ENCODE results near the gene ALDH9A1. TPM values are rescaled to one million over a fixed set of nuclear protein-coding genes. Genes with fewer than 3 reads are reported as not detected.
A peak's percentile ranks its signal among the peaks of the same experiment; 100 is the strongest.
"Not testable (repeated sequence)": the region's sequence is repeated elsewhere in the genome, so short reads cannot be mapped to it uniquely, and the experiment has no call there.

ALDH9A1 gene
- polyA plus RNA-seq: 100 to 1,000 TPM in 1 of 3 donors, 10 to 100 TPM in 2; 33.3 to 122 (median 63.1) TPM

DNA sequence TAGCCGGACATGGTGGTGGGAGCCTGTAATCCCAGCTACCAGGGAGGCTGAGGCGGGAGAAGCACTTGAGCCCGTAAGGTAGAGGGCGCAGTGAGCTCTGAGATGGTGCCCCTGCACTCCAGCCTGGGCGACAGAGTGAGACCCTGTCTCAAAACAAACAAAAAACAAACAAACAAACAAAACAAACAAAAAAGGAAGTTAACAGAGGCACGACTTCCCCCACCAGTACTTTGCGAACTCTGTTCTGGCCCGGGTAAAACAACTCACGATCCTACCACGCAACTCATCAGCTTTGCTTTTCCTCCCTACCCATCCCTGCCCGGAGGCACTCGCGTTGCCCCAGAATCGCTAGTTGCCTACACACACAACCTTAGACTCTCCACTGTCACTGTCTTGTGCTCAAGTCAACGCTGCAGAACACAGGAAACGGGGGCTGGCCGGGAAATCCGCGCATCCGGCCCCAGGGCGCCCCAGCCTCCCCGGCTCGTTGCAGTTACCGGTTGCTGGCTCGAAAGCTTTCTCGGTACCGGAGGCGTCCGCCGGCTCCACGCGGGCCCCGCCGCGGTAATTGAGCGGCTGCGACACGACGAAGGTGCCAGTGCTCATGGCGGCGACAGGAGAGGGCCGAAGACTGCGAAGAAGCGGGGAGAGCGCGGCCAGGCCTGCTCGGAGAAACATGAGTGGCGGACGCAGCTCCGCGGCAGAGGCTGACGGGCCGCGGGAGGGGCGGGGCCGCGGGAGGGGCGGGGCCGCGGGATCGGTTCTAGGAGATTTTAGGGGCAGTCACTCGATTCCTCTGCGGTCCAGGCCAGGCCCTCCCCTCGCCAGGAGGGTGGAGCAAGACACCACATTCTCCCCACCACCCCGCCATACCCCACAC is at the start of gene ALDH9A1:
ALDH9A1 (minus strand) TSS at position 682 of the 880 bp plus-strand sequence; CDS start at position 678, 4 bp downstream.
- 0 to 1% (median 1%) methylated on average over 63 to 65 of the region's 65 CpGs for WGBS, 3 donors
- peak within 1 kb of the TSS; percentile 75 for H3K27ac ChIP-seq (ENCODE audit: low read depth, low read length)

DNA sequence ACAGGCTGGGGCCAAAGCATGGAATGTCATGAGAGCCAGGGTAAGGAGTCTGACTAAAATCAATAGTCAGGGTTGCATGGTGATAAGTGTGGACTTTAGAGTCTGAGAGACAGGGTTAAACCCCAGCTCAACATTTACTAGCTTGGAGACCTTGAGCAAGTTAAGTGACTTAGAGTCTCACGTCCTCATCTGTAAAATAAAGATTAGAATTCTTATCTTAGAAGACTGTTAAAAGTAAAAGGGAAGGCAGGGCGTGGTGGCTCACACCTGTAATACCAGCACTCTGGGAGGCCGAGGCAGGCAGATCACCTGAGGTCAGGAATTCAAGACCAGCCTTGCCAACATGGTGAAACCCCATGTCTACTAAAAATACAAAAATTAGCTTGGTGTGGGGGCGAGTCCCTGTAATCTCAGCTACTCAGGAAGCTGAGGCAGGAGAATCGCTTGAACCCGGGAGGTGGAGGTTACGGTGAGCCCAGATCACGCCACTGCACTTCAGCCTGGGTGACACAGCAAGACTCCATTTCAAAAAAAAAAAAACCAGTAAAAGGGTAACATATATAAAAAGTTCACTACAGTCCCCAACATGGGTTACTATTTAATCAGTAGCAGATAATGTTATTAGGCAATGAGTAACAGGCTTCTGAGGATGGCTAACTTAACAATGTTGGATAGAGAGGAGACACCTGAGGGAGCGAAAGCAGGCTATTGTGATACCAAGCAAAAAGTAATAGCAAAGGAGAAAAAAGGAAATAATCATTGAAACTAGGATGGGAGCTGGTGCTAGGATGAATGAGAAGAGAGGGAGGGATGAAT is 49.5 kb upstream of the ALDH9A1 start:
- 80 to 94% (median 93%) methylated on average over 9 of the region's 9 CpGs for WGBS, 3 donors
- H3K27ac ChIP-seq (ENCODE audit: low read depth, low read length): no peak overlapping the region

DNA sequence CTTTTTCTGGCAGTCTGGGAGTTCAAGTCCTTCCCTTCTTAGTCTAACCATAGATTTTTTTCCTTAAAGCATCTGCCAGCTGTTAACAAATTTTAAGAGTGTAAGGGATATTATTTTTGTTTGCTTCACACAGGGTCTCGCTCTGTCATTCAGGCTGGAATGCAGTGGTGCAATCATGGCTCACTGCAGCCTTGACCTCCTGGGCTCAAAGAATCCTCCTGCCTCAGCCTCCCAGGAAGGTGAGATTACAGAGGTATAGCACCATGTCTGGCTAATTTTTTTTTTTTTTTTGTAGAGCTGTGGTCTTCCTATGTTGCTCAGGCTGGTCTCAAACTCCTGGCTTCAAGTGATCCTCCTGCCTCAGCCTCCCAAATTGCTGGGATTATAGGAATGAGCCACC is 46.6 kb upstream of the ALDH9A1 start:
- WGBS, 3 donors: 97 to 100% (median 98%) methylated on average over 1 of the region's 1 CpG
- not testable (repeated sequence) for H3K27ac ChIP-seq (ENCODE audit: low read depth, low read length)

DNA sequence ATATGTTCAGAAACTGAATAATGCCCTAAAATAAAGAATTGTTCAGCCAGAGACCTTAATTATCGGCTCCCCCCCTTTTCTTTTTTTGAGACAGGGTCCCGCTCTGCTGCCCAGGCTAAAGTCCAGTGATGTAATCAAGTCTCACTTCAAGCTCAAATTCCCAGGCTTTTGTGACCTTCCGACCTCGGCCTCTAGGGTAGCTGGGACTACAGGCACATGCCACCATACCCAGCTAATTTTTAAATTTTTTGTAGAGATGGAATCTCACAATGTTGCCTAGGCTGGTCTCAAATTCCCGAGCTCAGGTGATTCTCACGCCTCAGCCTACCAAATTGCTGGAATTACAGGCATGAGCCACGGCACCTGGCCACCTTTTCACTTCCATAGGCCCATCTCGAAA is 43.8 kb upstream of the ALDH9A1 start:
- 86 to 97% (median 95%) methylated on average over 8 of the region's 8 CpGs for WGBS, 3 donors
- H3K27ac ChIP-seq (ENCODE audit: low read depth, low read length): no peak overlapping the region

DNA sequence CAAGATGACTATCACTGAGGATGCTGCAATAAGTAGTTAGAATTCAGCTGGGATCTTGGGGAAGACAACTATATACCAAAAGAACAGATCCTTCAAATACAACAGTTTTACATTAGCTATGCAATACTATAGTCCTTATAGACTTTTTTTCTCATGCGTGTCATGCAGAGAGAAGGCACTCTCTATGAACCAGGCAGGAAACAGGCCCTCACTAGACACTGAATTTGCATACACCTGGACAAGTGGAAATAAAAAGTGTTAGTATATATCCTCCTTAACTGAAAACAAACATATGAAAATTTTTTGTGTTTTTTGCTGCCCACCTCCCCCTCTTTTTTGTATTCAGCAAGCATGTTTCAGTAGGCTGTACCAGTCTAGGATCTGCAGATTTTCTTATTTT is 40.4 kb upstream of the ALDH9A1 start:
- H3K27ac ChIP-seq (ENCODE audit: low read depth, low read length): no peak overlapping the region
- 91 to 97% (median 94%) methylated on average over 1 of the region's 1 CpG for WGBS, 3 donors

DNA sequence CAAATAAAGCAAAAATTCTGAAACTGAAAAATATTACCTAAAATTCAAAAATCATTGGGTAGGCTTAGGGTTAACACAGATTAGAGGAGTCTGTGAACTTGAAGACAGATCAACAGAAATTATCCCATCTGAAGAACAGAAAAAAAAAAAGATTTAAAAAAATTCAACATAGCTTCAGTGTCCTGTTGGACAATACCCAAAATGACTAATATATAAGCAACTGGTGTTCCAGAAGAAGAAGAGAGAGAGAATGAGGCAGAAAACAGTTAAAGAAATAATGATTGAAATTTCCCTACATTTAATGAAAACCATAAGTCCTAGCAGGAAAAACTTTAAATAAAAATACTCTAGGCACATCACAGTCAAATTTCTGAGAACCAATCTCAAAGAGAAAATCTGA is 38.8 kb upstream of the ALDH9A1 start:
- no peak overlapping the region for H3K27ac ChIP-seq (ENCODE audit: low read depth, low read length)

DNA sequence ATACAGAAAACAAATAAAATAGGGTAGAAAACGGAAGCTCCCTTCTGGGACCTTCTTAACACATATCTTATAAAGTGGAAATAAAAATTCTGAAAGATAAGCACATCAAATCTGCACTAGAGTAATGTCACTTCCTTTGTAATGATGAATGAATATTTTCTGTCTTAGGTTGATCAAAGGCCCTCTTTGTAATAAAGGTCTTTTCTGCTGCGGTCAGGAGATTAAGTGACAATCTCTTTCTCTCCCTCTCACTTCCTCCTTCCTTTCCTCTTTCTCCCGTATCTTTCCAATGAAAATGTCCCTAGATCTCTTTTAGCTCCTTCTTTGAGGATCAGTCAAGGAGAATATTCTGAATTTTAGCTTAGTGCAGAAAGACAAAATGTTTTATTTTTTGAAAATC is 36.5 kb upstream of the ALDH9A1 start:
- no peak overlapping the region for H3K27ac ChIP-seq (ENCODE audit: low read depth, low read length)
- 88 to 93% (median 92%) methylated on average over 3 of the region's 3 CpGs for WGBS, 3 donors

DNA sequence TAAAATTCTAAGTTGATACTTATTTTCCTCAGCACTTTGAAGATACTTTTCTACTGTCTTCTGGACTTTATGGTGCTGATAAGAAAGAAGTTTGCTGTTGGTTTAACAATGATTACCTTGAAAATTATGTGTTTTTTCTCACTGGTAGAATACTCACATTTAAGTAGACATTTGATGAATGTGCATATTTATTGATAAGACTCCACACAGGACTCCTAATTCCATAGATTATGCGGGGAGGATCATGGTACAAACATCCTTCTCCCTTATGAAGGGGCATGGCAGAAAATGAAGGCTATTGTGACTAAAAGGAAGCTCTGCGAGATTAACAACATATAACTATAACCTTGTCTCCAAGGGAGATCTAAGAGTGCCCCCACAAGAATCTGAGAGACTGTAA is 28.5 kb upstream of the ALDH9A1 start:
- H3K27ac ChIP-seq (ENCODE audit: low read depth, low read length): no peak overlapping the region
- WGBS, 3 donors: 96 to 97% (median 97%) methylated on average over 2 of the region's 2 CpGs

DNA sequence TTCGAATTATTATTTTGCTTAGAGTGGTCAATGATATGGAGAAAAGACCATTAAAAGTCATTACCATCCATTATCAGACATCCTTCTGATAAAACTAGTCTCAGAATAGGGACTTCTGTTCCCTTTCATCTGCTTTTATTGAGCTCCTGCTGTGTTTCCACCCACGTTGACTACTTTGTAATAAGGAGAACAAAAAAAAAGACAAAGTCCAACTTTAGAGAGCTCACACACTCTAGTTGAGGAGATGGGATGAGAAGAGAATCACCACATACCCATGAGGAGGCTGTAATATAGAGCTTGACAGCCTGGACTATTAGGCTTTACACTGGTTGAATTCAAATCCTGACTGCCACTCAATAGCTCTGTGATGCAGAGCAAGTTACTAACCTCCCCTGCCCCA is 27.8 kb upstream of the ALDH9A1 start:
- H3K27ac ChIP-seq (ENCODE audit: low read depth, low read length): no peak overlapping the region
- WGBS, 3 donors: 91 to 97% (median 92%) methylated on average over 2 of the region's 2 CpGs

DNA sequence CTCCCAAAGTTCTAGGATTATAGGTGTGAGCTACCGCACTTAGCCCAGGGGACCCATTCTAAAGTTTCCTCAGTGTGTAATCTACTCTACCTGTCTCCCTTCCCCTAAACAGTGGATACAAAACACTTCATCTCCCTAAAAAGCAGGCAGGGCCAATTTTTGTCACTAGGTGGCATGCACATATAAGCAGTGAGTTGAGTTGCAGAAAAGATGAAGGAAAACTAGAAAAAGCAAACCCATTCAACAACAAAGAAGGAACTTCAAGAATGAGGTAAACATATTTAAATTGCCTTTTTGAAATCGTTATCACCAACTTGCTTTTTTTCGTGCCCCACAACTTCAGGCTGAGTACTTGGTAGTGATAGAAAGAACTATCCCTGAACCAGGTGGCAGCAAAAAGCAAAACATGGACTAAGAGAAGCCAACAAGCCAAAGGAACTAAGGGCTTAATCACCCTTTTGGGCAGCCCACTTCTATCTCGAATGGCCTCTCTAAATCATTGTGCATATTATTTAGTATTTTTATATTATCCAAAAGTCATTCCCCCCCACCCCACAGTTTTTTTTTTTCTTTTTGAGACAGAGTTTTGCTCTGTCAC is 19.7 kb upstream of the ALDH9A1 start:
- 12 to 22% (median 22%) methylated on average over 4 of the region's 4 CpGs for WGBS, 3 donors
- no peak overlapping the region for H3K27ac ChIP-seq (ENCODE audit: low read depth, low read length)

DNA sequence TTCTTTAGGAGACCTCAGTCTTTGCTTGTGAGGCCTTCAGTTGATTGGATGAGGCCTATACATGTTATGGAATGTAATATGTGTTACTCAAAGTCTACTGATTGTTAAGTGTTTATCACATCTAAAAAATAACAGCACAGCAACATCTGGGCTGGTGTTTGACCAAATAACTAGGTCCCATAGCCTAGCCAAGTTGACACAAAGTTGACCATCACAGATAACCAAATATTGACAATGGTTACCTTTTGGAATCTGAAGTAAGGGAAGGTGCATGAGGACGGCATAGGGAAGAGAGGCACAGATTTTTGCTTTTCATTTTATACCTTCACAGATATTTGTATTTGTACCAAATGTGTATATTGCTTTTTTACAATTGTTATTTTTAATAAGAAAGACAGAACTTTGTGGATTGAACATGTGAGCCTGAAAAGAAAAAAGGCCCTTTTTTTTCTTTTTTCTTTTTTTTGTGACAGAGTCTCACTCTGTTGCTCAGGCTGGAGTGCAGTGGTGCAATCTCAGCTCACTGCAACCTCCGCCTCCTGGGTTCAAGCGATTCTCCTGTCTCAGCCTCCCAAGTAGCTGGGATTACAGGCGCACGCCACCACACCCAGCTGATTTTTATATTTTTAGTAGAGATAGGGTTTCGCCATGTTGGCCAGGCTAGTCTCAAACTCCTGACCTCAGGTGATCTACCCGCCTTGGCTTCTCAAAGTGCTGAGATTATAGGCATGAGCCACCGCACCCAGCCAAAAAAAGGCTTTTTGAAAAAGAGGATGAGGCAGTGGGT is 18.1 kb upstream of the ALDH9A1 start:
- H3K27ac ChIP-seq (ENCODE audit: low read depth, low read length): not testable (repeated sequence)
- 87 to 96% (median 93%) methylated on average over 8 of the region's 8 CpGs for WGBS, 3 donors

DNA sequence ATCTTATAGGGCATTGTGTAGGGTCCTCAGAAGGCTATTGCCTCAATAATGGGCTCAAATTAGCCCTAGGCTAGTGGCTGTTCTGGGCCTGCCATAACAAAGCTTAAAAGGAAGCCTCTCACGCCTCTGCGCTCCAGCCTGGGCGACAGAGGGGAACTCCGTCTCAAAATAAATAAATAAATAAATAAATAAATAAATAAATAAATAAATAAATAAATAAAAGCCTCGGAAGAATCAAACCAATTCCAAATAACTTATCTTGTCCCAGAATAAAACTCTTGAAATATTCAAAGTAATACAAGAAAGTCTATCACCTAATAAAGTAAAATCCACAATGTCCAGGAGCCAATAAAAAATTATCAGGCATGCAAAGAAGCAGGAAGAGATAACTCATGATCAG is 14.4 kb upstream of the ALDH9A1 start:
- 88 to 94% (median 93%) methylated on average over 5 of the region's 5 CpGs for WGBS, 3 donors
- no peak overlapping the region for H3K27ac ChIP-seq (ENCODE audit: low read depth, low read length)

GRCh38 chr1:165707984-165708706 is 9.8 kb upstream of the ALDH9A1 start:
- 78 to 83% (median 81%) methylated on average over 11 of the region's 11 CpGs for WGBS, 3 donors
- no peak overlapping the region for H3K27ac ChIP-seq (ENCODE audit: low read depth, low read length)

DNA sequence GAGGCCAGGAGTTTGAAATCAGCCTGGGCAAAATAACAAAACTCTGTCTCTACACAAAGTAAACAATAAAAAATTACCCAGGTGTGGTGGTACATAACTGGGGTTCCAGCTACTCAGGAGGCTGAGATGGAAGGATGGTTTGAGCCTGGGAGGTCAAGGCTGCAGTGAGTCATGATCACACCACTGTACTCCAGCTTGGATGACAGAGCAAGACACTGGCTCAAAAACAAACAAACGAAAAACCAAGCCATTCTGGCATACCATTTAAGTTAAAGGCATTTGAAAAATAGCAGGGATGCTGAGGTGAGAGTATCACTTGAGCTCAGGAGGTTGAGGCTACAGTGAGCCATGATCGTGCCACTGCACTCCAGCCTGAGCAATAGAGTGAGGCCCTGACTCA is 5.3 kb upstream of the ALDH9A1 start:
- WGBS, 3 donors: 83 to 91% (median 89%) methylated on average over 2 of the region's 2 CpGs
- H3K27ac ChIP-seq (ENCODE audit: low read depth, low read length): no peak overlapping the region

- H3K27ac ChIP-seq (ENCODE audit: low read depth, low read length): not testable (repeated sequence)
- 72 to 100% (median 79%) methylated on average over 5 to 7 of the region's 7 CpGs for WGBS, 3 donors
Observed at GRCh38 chr1:165701922-165702321, 3.6 kb upstream of the ALDH9A1 start.

GRCh38 chr1:165699577-165699976 is 1.2 kb upstream of the ALDH9A1 start:
- H3K27ac ChIP-seq (ENCODE audit: low read depth, low read length): no peak overlapping the region
- WGBS, 3 donors: 72 to 88% (median 86%) methylated on average over 3 of the region's 3 CpGs

GRCh38 chr1:165698761-165699052 is 345 bp upstream of the ALDH9A1 start:
- 0 to 2% (median 0%) methylated on average over 7 of the region's 7 CpGs for WGBS, 3 donors
- H3K27ac ChIP-seq (ENCODE audit: low read depth, low read length): no peak overlapping the region

GRCh38 chr1:165697491-165697880 is 876 bp downstream of the ALDH9A1 start:
- peak overlapping the region; percentile 75 for H3K27ac ChIP-seq (ENCODE audit: low read depth, low read length)
- 33 to 50% (median 42%) methylated on average over 8 of the region's 8 CpGs for WGBS, 3 donors
